GM12865 (cell line): Measurements from ENCODE around the gene TAAR5.

Experiments
- DNase-seq: peaks from one replicate; pipeline ENCODE4 v3.0.0; 2010; ENCODE audit warnings: low read depth
- H3K4me3 ChIP-seq: 2 replicates; pipeline ENCODE4 v1.5.1; 2011; ENCODE audit warnings: mild to moderate bottlenecking, low read depth, low read length, control low read depth
- TF ChIP-seq, protein P1 (sequence below): IDR thresholded peaks from 2 replicates; pipeline ENCODE4 v1.5.1; 2011; ENCODE audit warnings: low read length, control low read depth, low read depth, inconsistent platforms; ENCODE audit not compliant: insufficient read depth; ENCODE audit errors: missing control alignments

TAAR5 gene

GRCh38 chr6:132551214-132551613, 38.3 kb downstream of the TAAR5 start:
- no peak for DNase-seq
- TF ChIP-seq, protein P1, sequence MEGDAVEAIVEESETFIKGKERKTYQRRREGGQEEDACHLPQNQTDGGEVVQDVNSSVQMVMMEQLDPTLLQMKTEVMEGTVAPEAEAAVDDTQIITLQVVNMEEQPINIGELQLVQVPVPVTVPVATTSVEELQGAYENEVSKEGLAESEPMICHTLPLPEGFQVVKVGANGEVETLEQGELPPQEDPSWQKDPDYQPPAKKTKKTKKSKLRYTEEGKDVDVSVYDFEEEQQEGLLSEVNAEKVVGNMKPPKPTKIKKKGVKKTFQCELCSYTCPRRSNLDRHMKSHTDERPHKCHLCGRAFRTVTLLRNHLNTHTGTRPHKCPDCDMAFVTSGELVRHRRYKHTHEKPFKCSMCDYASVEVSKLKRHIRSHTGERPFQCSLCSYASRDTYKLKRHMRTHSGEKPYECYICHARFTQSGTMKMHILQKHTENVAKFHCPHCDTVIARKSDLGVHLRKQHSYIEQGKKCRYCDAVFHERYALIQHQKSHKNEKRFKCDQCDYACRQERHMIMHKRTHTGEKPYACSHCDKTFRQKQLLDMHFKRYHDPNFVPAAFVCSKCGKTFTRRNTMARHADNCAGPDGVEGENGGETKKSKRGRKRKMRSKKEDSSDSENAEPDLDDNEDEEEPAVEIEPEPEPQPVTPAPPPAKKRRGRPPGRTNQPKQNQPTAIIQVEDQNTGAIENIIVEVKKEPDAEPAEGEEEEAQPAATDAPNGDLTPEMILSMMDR = no peak
- no peak overlapping the region for H3K4me3 ChIP-seq

DNA sequence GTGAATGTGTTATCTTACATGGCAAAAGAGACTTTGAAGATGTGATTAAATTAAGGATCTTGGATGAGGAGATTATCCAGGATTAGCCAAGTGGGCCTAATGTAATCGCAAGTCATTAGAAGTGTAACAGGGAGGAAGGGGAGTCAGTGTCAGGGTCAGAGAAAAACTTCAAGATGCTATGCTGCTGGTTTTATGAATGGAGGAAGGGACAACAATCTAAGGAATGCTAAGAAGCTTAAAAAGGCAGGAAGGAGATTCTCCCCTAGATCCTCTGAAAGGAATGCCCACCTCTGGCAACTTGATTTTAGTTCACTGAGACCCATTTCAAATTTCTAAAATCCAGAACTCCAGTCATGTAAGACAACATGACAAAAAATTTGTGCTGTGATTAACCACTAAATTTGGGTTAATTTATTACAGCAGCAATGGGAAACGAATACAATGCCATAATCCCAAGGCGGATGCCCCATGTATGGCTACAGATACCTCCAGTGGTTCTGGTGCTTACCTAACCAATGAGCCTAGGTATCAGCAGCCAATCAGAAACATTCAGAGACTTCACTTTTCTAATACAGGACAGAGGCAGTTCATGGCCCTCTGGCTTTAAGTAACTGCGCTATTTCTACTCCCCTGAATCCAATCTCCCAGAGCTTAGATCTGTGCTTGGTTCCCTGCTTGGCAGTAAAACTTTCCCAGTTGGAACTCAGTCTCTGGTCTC, 40.6 kb downstream of the TAAR5 start:
- TF ChIP-seq, protein P1 = no peak
- no peak overlapping the region for H3K4me3 ChIP-seq
- no peak for DNase-seq

DNA sequence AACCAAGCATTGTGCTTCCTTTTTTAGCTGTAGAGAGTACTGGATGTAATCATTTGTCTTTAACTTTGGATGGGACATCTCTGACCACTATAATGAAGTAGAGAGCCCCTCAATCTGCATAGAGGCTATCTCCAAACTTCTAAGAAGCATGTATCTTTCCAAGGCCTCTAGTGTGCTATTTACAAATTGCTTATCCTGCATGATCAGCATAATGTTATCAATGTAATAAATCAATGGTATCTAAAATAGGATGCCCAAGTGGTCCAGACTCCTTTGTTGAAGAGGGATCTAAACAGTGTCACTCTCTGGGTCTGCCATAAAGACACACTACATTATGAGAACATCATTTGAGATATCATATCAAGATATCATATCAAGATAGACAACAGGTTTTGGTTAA, 44.7 kb downstream of the TAAR5 start:
- DNase-seq = no peak
- TF ChIP-seq, protein P1 = no peak
- H3K4me3 ChIP-seq = no peak overlapping the region
